ENCODE measurements around the gene PIP5KL1.
A peak's percentile ranks its signal among the peaks of the same experiment; 100 is the strongest.

PIP5KL1 gene

GRCh38 chr9:127878001-127878651, 52.5 kb downstream of the PIP5KL1 start:
- DNase-seq (ENCODE audit: extremely low spot score) = no peak
- POLR2A ChIA-PET = interaction anchor here (0.9 to 1.7 kb wide), 3 partner anchors 19 to 39 kb away, joined by 4 to 6 read pairs (median 4); partner anchors contain the start of gene ST6GALNAC4
- TF ChIP-seq FOXK2 (IDR thresholded peaks at IDR 0.05) (no peak), FOXM1 (IDR thresholded peaks at IDR 0.05; ENCODE audit: borderline replicate concordance) (no peak), ARNT (IDR thresholded peaks at IDR 0.05) (no peak), HDGF (IDR thresholded peaks at IDR 0.05; ENCODE audit: borderline replicate concordance) (no peak), NFRKB (IDR thresholded peaks at IDR 0.05) (no peak), BHLHE40 (IDR thresholded peaks at IDR 0.05; ENCODE audit: borderline replicate concordance) (no peak), ZNF384 (IDR thresholded peaks at IDR 0.05) (no peak)
- TF ChIP-seq, protein P1, sequence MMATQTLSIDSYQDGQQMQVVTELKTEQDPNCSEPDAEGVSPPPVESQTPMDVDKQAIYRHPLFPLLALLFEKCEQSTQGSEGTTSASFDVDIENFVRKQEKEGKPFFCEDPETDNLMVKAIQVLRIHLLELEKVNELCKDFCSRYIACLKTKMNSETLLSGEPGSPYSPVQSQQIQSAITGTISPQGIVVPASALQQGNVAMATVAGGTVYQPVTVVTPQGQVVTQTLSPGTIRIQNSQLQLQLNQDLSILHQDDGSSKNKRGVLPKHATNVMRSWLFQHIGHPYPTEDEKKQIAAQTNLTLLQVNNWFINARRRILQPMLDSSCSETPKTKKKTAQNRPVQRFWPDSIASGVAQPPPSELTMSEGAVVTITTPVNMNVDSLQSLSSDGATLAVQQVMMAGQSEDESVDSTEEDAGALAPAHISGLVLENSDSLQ (IDR thresholded peaks at IDR 0.05) = no peak
- CTCF ChIA-PET = interaction anchor here (1.1 to 1.2 kb wide), 2 partner anchors 8 to 15 kb away, joined by 3 to 5 read pairs; no protein-coding TSS in a partner anchor

- CTCF ChIA-PET = interaction anchor here (1.1 to 1.2 kb wide), 2 partner anchors 8 to 16 kb away, joined by 3 to 5 read pairs; no protein-coding TSS in a partner anchor
- DNase-seq (ENCODE audit: extremely low spot score) = peak; percentile 74
- TF ChIP-seq FOXA1 (IDR thresholded peaks at IDR 0.05) (no peak), NFRKB (IDR thresholded peaks at IDR 0.05) (no peak), ZNF384 (IDR thresholded peaks at IDR 0.05) (no peak), ELF4 (IDR thresholded peaks at IDR 0.05) (no peak), LEF1 (IDR thresholded peaks at IDR 0.05; ENCODE audit: borderline replicate concordance) (no peak), FOXM1 (IDR thresholded peaks at IDR 0.05; ENCODE audit: borderline replicate concordance) (no peak), SP1 (IDR thresholded peaks at IDR 0.05) (no peak), BHLHE40 (IDR thresholded peaks at IDR 0.05; ENCODE audit: borderline replicate concordance) (no peak), CTBP1 (IDR thresholded peaks at IDR 0.05; ENCODE audit: borderline replicate concordance) (no peak), L3MBTL2 (conservative IDR thresholded peaks at IDR 0.05) (no peak; the same call in 1 of the 2 replicates), FOXK2 (IDR thresholded peaks at IDR 0.05) (no peak), ARNT (IDR thresholded peaks at IDR 0.05) (no peak), TARDBP (IDR thresholded peaks at IDR 0.05) (no peak), SUZ12 (IDR thresholded peaks at IDR 0.05) (no peak)
- TF ChIP-seq, protein P1 (IDR thresholded peaks at IDR 0.05) = no peak
- POLR2A ChIA-PET = interaction anchor here (0.9 to 1.7 kb wide), 2 partner anchors 20 to 39 kb away, joined by 4 to 6 read pairs; partner anchors contain the start of gene ST6GALNAC4
Measured at GRCh38 chr9:127877566-127877998, 53.0 kb downstream of the PIP5KL1 start, which contains the start of gene AK1. TSS of gene AK1 (minus strand) at chr9:127877675. CDS start at chr9:127874617, 3,058 bp downstream.

- POLR2A ChIA-PET = interaction anchor here (1.1 to 1.7 kb wide), 2 partner anchors 20 to 40 kb away, joined by 3 to 6 read pairs; partner anchors contain the start of gene ST6GALNAC4
- CTCF ChIA-PET = no interaction called here
- DNase-seq (ENCODE audit: extremely low spot score) = no peak
- TF ChIP-seq L3MBTL2 (conservative IDR thresholded peaks at IDR 0.05) (no peak), ARNT (IDR thresholded peaks at IDR 0.05) (no peak), LEF1 (IDR thresholded peaks at IDR 0.05; ENCODE audit: borderline replicate concordance) (no peak), SUZ12 (IDR thresholded peaks at IDR 0.05) (no peak), SP1 (IDR thresholded peaks at IDR 0.05) (no peak), FOXK2 (IDR thresholded peaks at IDR 0.05) (no peak), ELF4 (IDR thresholded peaks at IDR 0.05) (no peak), HDGF (IDR thresholded peaks at IDR 0.05; ENCODE audit: borderline replicate concordance) (no peak), FOXA1 (IDR thresholded peaks at IDR 0.05) (no peak), ZNF384 (IDR thresholded peaks at IDR 0.05) (no peak), CTBP1 (IDR thresholded peaks at IDR 0.05; ENCODE audit: borderline replicate concordance) (no peak), NFRKB (IDR thresholded peaks at IDR 0.05) (no peak)
- TF ChIP-seq, protein P1 (IDR thresholded peaks at IDR 0.05) = no peak
Measured at GRCh38 chr9:127876764-127877562, 53.6 kb downstream of the PIP5KL1 start.

GRCh38 chr9:127876026-127876763, 54.4 kb downstream of the PIP5KL1 start:
- POLR2A ChIA-PET = interaction anchor here (1.1 kb wide), 1 partner anchor 21 kb away, joined by 3 read pairs; no protein-coding TSS in a partner anchor
- TF ChIP-seq SP1 (IDR thresholded peaks at IDR 0.05) (no peak), ARNT (IDR thresholded peaks at IDR 0.05) (no peak), NFRKB (IDR thresholded peaks at IDR 0.05) (no peak), HDGF (IDR thresholded peaks at IDR 0.05; ENCODE audit: borderline replicate concordance) (no peak), ZNF384 (IDR thresholded peaks at IDR 0.05) (no peak), BHLHE40 (IDR thresholded peaks at IDR 0.05; ENCODE audit: borderline replicate concordance) (no peak)
- CTCF ChIA-PET = no interaction called here
- DNase-seq (ENCODE audit: extremely low spot score) = no peak

- CTCF ChIA-PET = no interaction called here
- TF ChIP-seq, protein P1 (IDR thresholded peaks at IDR 0.05) = no peak
- TF ChIP-seq TARDBP (IDR thresholded peaks at IDR 0.05) (no peak), NFRKB (IDR thresholded peaks at IDR 0.05) (no peak), CTBP1 (IDR thresholded peaks at IDR 0.05; ENCODE audit: borderline replicate concordance) (no peak), HDGF (IDR thresholded peaks at IDR 0.05; ENCODE audit: borderline replicate concordance) (no peak), ELF4 (IDR thresholded peaks at IDR 0.05) (no peak), ARNT (IDR thresholded peaks at IDR 0.05) (no peak), L3MBTL2 (conservative IDR thresholded peaks at IDR 0.05) (no peak), BHLHE40 (IDR thresholded peaks at IDR 0.05; ENCODE audit: borderline replicate concordance) (no peak), SUZ12 (IDR thresholded peaks at IDR 0.05) (no peak), FOXK2 (IDR thresholded peaks at IDR 0.05) (no peak), FOXM1 (IDR thresholded peaks at IDR 0.05; ENCODE audit: borderline replicate concordance) (no peak), SP1 (IDR thresholded peaks at IDR 0.05) (no peak), LEF1 (IDR thresholded peaks at IDR 0.05; ENCODE audit: borderline replicate concordance) (no peak)
- no peak for DNase-seq (ENCODE audit: extremely low spot score)
- POLR2A ChIA-PET = no interaction called here
Measured at GRCh38 chr9:127875306-127875966, 55.1 kb downstream of the PIP5KL1 start.
